GM12875 (cell line): ENCODE data around the gene TMEM63C.

Experiments
- H3K4me3 ChIP-seq: one replicate; pipeline ENCODE4 v1.5.1; 2011; ENCODE audit warnings: low read depth, low read length, control low read depth
- TF ChIP-seq, protein P1 (sequence below): IDR thresholded peaks from 2 replicates; pipeline ENCODE4 v1.5.1; 2011; ENCODE audit warnings: low read depth, mild to moderate bottlenecking, control low read depth, inconsistent platforms, low read length, moderate library complexity, borderline replicate concordance; ENCODE audit not compliant: insufficient read depth

TMEM63C gene

GRCh38 chr14:77301103-77301502, 119.5 kb downstream of the TMEM63C start:
- TF ChIP-seq, protein P1, sequence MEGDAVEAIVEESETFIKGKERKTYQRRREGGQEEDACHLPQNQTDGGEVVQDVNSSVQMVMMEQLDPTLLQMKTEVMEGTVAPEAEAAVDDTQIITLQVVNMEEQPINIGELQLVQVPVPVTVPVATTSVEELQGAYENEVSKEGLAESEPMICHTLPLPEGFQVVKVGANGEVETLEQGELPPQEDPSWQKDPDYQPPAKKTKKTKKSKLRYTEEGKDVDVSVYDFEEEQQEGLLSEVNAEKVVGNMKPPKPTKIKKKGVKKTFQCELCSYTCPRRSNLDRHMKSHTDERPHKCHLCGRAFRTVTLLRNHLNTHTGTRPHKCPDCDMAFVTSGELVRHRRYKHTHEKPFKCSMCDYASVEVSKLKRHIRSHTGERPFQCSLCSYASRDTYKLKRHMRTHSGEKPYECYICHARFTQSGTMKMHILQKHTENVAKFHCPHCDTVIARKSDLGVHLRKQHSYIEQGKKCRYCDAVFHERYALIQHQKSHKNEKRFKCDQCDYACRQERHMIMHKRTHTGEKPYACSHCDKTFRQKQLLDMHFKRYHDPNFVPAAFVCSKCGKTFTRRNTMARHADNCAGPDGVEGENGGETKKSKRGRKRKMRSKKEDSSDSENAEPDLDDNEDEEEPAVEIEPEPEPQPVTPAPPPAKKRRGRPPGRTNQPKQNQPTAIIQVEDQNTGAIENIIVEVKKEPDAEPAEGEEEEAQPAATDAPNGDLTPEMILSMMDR: peak; percentile 88
- no peak overlapping the region for H3K4me3 ChIP-seq

GRCh38 chr14:77302926-77303325, 121.3 kb downstream of the TMEM63C start:
- no peak overlapping the region for H3K4me3 ChIP-seq
- TF ChIP-seq, protein P1: no peak

- no peak overlapping the region for H3K4me3 ChIP-seq
- TF ChIP-seq, protein P1: no peak
Observed at GRCh38 chr14:77303417-77304156, 122.0 kb downstream of the TMEM63C start.

- TF ChIP-seq, protein P1: no peak
- no peak overlapping the region for H3K4me3 ChIP-seq
Observed at GRCh38 chr14:77305696-77306095, 124.1 kb downstream of the TMEM63C start.

- TF ChIP-seq, protein P1: no peak
- H3K4me3 ChIP-seq: no peak overlapping the region
Observed at GRCh38 chr14:77306416-77306815, 124.8 kb downstream of the TMEM63C start.

GRCh38 chr14:77306851-77307496, 125.4 kb downstream of the TMEM63C start:
- TF ChIP-seq, protein P1: no peak
- no peak overlapping the region for H3K4me3 ChIP-seq
